WI38 (cell line): ENCODE data around the gene DGKD.

ENCODE experiments used
- H3K4me3 ChIP-seq: 2 replicates; pipeline ENCODE4 v1.5.1; 2011; ENCODE audit warnings: low read depth, mild to moderate bottlenecking, control low read depth, low read length
- TF ChIP-seq, protein P1 (sequence below): IDR thresholded peaks from 2 replicates; pipeline ENCODE4 v1.5.1; 2012; ENCODE audit warnings: low read depth, mild to moderate bottlenecking, control low read depth, low read length

Gene DGKD

DNA sequence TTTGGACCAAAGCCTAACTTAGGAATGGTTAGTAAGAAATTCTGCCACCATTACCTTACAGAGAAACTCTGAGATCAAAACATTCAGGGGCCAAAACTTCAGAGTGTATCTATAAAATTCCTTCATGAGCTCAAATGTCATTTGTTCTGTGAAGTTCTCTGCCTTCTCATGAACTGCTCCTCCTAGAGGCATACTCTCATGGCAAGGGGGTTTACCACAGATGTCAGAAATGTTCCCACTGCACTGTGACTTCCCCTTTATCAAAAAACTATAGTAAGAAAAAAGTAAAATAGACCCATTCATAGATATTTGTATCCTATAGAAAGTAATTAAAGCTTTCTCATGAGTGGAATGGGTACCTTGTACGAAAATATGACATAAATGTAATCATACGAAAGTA is 143.8 kb downstream of the DGKD start:
- TF ChIP-seq, protein P1, sequence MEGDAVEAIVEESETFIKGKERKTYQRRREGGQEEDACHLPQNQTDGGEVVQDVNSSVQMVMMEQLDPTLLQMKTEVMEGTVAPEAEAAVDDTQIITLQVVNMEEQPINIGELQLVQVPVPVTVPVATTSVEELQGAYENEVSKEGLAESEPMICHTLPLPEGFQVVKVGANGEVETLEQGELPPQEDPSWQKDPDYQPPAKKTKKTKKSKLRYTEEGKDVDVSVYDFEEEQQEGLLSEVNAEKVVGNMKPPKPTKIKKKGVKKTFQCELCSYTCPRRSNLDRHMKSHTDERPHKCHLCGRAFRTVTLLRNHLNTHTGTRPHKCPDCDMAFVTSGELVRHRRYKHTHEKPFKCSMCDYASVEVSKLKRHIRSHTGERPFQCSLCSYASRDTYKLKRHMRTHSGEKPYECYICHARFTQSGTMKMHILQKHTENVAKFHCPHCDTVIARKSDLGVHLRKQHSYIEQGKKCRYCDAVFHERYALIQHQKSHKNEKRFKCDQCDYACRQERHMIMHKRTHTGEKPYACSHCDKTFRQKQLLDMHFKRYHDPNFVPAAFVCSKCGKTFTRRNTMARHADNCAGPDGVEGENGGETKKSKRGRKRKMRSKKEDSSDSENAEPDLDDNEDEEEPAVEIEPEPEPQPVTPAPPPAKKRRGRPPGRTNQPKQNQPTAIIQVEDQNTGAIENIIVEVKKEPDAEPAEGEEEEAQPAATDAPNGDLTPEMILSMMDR, result no peak
- no peak overlapping the region for H3K4me3 ChIP-seq

DNA sequence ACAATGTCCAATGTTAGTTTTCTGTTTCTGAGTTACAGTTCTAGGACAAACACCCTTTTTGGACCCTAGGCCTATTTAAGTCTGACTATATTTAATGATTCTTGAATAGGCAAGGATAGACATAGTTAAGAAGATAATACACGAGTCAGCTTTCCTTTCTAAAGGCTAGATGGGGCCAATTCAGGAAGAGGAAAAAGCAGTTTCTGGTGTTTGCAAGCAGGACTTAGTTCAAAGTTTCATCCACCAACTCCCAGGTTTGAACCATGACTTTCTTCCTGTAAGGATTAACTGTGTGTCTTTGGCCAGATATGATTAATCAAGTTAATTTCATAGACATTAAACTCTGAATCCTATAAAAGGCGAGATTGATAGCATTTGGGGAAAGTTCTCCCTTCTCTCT is 145.6 kb downstream of the DGKD start:
- TF ChIP-seq, protein P1, result no peak
- no peak overlapping the region for H3K4me3 ChIP-seq

GRCh38 chr2:233501198-233502076 is 147.1 kb downstream of the DGKD start:
- TF ChIP-seq, protein P1, result no peak
- H3K4me3 ChIP-seq, result no peak overlapping the region

GRCh38 chr2:233503481-233503880 is 149.2 kb downstream of the DGKD start:
- TF ChIP-seq, protein P1, result no peak
- no peak overlapping the region for H3K4me3 ChIP-seq

DNA sequence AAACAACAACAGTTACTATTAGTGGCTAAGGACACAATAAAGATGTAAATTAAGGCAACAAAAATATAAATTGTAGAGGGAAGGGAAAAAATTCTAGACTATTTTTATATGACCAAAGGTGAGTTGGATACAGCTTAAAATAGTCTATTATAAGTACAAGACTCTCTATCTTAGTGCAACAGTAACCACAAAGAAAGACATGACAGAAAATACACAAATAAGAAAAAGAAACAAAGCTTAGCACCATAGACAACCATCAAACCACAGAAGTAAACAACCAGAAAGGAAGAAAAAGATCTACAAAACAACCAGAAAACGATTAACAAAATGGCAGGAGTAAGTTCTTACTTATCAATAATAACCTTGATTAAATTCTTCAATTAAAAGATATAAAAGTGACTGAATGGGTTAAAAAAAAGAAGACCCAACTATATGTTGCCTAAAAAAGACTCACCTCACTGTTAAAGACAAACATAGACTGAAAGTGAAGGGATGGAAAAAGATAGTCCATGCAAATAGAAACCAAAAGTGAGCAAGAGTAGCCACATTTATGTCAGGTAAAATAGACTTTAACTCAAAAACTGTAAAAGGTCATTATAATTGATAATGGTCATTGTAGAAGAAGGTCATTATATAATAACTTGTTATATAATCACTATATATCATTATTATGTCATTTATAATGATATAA is 149.8 kb downstream of the DGKD start:
- H3K4me3 ChIP-seq, result no peak overlapping the region
- TF ChIP-seq, protein P1, result no peak

DNA sequence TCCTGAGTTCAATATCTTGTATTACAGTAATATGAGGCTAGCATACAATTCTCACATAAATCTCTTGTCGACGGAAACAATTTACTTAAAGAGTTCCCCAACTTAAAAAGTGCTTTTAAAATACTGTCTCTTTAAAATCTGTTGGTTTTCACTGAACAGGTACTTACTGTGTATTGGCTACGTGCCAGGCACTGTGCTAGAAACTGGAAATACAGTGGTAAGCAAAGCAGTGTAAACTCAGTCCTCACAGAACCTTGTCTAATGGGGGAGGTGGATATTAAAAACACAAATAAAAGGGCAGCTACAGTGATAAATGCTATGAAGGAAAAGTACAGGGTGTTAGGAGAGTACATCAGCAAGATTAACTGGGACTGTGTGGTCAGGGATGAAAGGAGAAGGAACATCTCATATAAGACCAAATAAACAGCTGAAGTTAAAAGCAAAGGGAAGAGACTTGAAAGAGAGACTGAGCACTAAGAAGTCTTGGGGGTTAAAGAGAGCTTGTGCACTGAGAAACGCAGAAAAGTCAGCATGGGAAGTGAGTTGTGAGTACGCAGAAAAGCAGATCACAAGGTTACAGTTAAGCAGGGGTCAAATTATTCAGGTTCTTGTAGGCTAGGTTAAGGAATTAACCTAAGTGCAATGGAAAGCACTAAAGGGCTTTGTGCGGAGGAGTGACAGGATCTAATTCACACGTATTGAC is 159.8 kb downstream of the DGKD start:
- TF ChIP-seq, protein P1, result no peak
- no peak overlapping the region for H3K4me3 ChIP-seq
